Peyer's patch (tissue), 4 donors: ENCODE measurements around the gene LMO2.

Experiments used
- CTCF ChIP-seq, 6 experiments: fragments of 450-650 bp in 4 of 6; fragments of 200-600 bp in 2 of 6; sonication (generic) in 1 of 6; IDR thresholded peaks; one replicate each; pipeline ENCODE4 v1.5.1; 2017 to 2019; ENCODE audit warnings: antibody characterized with exemption in 6 of 6, mild to moderate bottlenecking in 3 of 6, moderate library complexity in 1 of 6
- POLR2A ChIP-seq, 2 donors: fragments of 450-650 bp; IDR thresholded peaks; one replicate each; pipeline ENCODE4 v1.5.1; 2017; ENCODE audit warnings: antibody characterized with exemption in 2 of 2, mild to moderate bottlenecking in 2 of 2, moderate library complexity in 2 of 2

- TF ChIP-seq CTCF (IDR thresholded peaks at IDR 0.05) = no peak
- TF ChIP-seq POLR2A (IDR thresholded peaks at IDR 0.05) = no peak
Observed at GRCh38 chr11:33892906-33893594, 1.2 kb upstream of the LMO2 start.
